ENCODE results near the gene AUP1. TPM values are rescaled to one million over a fixed set of nuclear protein-coding genes. Genes with fewer than 3 reads are reported as not detected.

The AUP1 gene
- 122 TPM for total RNA-seq
- long read RNA-seq, transcript AUP1-201 (12 exons, 1,695 nt), result major isoform, 231 of 326 reads
- long read RNA-seq, transcript AUP1-204 (11 exons, 1,645 nt), result minor isoform, 16 of 326 reads
- long read RNA-seq, partial matches to known transcripts, result 24 of 326 reads
- long read RNA-seq, other reads (novel, unspliced or antisense), result 50 of 326 reads

GRCh38 chr2:74529357-74530238 lies at the start of gene AUP1, which contains the start of gene HTRA2:
Gene AUP1, minus strand, starts transcription at chr2:74529706. Its CDS starts 77 bp downstream, at chr2:74529629.
Gene HTRA2, plus strand, starts transcription at chr2:74529933. Its CDS starts 74 bp downstream, at chr2:74530007.
- peaks cover 54% of the 10 kb centered on the region for H3K36me3 ChIP-seq
- intact Hi-C loops (cut with DNase I), result no loop called here
- peak; percentile 99 for DNase-seq

GRCh38 chr2:74578408-74578807 lies 48.9 kb upstream of the AUP1 start:
- no peak overlapping the region for H3K27ac ChIP-seq
- DNase-seq (no peak), ATAC-seq (no peak)
- no peak overlapping the region for H3K4me3 ChIP-seq
- H3K9me3 ChIP-seq, result no peaks in the 10 kb centered on the region
- H3K27me3 ChIP-seq (ENCODE audit: low read depth), result no peaks in the 10 kb centered on the region
- no peak for TF ChIP-seq CTCF (IDR thresholded peaks at IDR 0.05)
- H3K36me3 ChIP-seq, result no peaks in the 10 kb centered on the region
- H3K4me1 ChIP-seq, result peaks cover 3% of the 10 kb centered on the region
- intact Hi-C loops (cut with DNase I), result no loop called here

More at GRCh38 chr2:74529357-74530238, at the start of gene AUP1, which contains the start of gene HTRA2:
- Histone ChIP-seq H3K4me1 (peaks cover 28% of the 10 kb centered on the region), H3K4me3 (peak within 1 kb of the TSS; percentile 98), H3K27ac (peak within 1 kb of the TSS; percentile 94), H3K9me3 (no peaks in the 10 kb centered on the region), H3K27me3 (ENCODE audit: low read depth) (no peaks in the 10 kb centered on the region)
- peak; percentile 97 for ATAC-seq
- TF ChIP-seq CTCF (IDR thresholded peaks at IDR 0.05), result no peak

GRCh38 chr2:74577448-74577847 lies 47.9 kb upstream of the AUP1 start:
- H3K27ac ChIP-seq, result peak overlapping the region; percentile 74
- H3K4me1 ChIP-seq, result peaks cover 7% of the 10 kb centered on the region
- no peak overlapping the region for H3K4me3 ChIP-seq
- H3K27me3 ChIP-seq (ENCODE audit: low read depth), result no peaks in the 10 kb centered on the region
- DNase-seq (no peak), ATAC-seq (peak; percentile 77 to 84)
- H3K36me3 ChIP-seq, result no peaks in the 10 kb centered on the region
- intact Hi-C loops (cut with DNase I), result no loop called here
- no peak for TF ChIP-seq CTCF (IDR thresholded peaks at IDR 0.05)
- no peaks in the 10 kb centered on the region for H3K9me3 ChIP-seq

- H3K27ac ChIP-seq, result peak overlapping the region; percentile 74
Observed at GRCh38 chr2:74576863-74577229, 47.3 kb upstream of the AUP1 start.

More at GRCh38 chr2:74576863-74577229, 47.3 kb upstream of the AUP1 start:
- Histone ChIP-seq H3K36me3 (no peaks in the 10 kb centered on the region), H3K4me3 (no peak overlapping the region), H3K27me3 (ENCODE audit: low read depth) (no peaks in the 10 kb centered on the region), H3K9me3 (no peaks in the 10 kb centered on the region), H3K4me1 (peaks cover 7% of the 10 kb centered on the region)
- ATAC-seq, result peak; percentile 87
- no peak for TF ChIP-seq CTCF (IDR thresholded peaks at IDR 0.05)
- DNase-seq, result no peak
- intact Hi-C loops (cut with DNase I), result no loop called here

Measured in lower lobe of right lung (tissue), 2 donors.